Uterus (tissue), 2 donors: ENCODE results near the gene PTGDS.

Experiments
- CTCF ChIP-seq, 4 experiments: fragments of 200-600 bp in 2 of 4; fragments of 450-650 bp in 2 of 4; sonication (generic) in 2 of 4; IDR thresholded peaks; one replicate each; pipeline ENCODE4 v1.5.1; 2016 to 2019; ENCODE audit warnings: antibody characterized with exemption in 4 of 4, mild to moderate bottlenecking in 2 of 4, moderate library complexity in 1 of 4
- POLR2A ChIP-seq, 2 donors: fragments of 450-650 bp; IDR thresholded peaks; one replicate each; pipeline ENCODE4 v1.6.1; 2016; ENCODE audit warnings: antibody characterized with exemption in 2 of 2, mild to moderate bottlenecking in 1 of 2, moderate library complexity in 1 of 2

- TF ChIP-seq CTCF (IDR thresholded peaks at IDR 0.05), result no peak
- TF ChIP-seq POLR2A (IDR thresholded peaks at IDR 0.05), result no peak
Measured at GRCh38 chr9:136950656-136951276, 26.5 kb upstream of the PTGDS start.
